ENCODE measurements around the gene FAM47E.

Gene FAM47E

DNA sequence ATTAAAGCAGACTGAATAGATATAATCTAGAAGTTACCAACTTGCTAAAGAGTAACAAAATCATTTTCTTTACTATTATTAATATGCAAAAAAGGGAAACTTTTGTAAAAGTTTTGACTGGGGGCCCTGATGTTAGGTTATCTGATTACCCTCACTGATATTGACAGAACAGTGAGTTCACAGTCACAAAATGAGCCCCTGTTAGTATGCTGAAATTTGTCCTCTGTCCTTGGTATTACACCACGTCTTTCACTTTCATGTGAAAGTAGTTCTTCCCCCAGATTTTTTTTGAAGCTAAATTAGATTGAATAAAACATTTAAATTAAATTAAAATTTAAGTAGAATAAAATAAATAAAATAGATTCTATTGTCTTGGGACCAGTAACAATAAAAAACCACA is 60.9 kb downstream of the FAM47E start:
- DNase-seq (ENCODE audit: low read depth in 1 of 2, low spot score in 1 of 2): no peak
- no peak for TF ChIP-seq JUND (IDR thresholded peaks at IDR 0.05; ENCODE audit: low read depth)
- in situ Hi-C loops (cut with HindIII; ENCODE audit: low pct_unique_long_range_greater_than_20kb, low sequenced_read_pairs): no loop called here

DNA sequence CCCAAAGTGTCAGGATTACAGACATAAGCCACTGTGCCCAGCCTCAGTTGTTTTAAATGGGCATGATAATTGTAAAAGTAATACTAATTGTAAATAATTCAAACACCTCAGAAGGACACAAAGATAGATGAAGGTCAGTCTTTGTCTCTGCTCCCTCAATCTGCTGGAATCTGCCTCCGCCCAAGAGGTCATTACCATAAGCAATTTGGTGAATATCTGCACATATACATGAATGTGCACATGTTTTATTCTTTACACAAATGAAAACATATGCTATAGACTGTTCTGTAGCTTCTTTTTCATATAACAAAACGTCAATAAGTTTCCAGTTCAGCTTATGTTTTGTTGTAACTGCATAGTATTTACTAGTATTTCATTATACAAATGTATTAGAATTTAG is 62.0 kb downstream of the FAM47E start:
- in situ Hi-C loops (cut with HindIII; ENCODE audit: low pct_unique_long_range_greater_than_20kb, low sequenced_read_pairs): no loop called here
- TF ChIP-seq JUND (IDR thresholded peaks at IDR 0.05; ENCODE audit: low read depth): no peak
- no peak for DNase-seq (ENCODE audit: low read depth in 1 of 2, low spot score in 1 of 2)

DNA sequence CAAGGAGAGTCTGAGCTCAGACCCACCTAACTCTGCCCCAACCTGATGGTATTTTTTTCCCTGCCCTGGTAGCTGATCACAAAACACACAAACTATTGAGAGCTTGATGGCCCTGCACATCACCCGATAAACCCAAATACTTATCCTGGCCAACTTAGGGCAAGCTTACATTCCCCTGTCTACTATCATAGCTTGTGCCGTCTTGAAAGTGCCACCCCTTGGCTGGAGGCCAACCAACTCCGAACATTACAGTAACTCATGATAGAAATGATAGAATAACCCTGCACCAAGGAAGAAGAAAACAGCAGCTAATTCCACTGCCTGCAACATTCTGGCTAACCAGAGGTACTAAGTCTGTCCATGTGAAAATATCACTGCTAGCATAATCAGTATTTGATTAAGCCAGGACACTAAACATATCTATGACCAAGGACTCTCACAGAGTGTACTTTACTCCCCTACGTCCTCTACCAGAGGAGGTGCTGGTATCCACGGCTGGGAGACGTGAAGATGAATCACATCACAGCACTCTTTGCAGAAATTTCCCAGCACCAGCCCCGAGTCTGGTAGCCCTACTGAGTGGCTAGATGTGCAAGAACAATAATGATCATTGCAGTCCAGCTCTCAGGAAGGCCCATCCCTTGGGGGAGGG is 63.9 kb downstream of the FAM47E start:
- in situ Hi-C loops (cut with HindIII; ENCODE audit: low pct_unique_long_range_greater_than_20kb, low sequenced_read_pairs): no loop called here
- TF ChIP-seq JUND (IDR thresholded peaks at IDR 0.05; ENCODE audit: low read depth): no peak
- DNase-seq (ENCODE audit: low read depth in 1 of 2, low spot score in 1 of 2): no peak

DNA sequence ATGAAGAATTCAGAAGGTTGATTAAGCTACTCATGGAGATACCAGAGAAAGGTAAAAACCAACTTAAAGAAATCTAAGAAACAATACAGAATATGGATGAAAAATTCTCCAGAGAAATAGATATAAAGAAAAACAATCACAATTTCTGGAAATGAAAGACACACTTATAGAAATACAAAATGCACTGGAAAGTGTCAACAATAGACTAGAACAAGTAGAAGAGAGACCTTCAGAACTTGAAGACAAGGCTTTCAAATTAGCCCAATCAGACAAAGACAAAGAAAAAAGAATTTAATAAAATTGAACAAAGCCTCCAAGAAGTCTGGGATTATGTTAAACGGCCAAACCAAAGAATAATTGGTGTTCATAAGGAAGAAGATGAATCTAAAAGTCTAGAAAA is 64.6 kb downstream of the FAM47E start:
- TF ChIP-seq JUND (IDR thresholded peaks at IDR 0.05; ENCODE audit: low read depth): no peak
- in situ Hi-C loops (cut with HindIII; ENCODE audit: low pct_unique_long_range_greater_than_20kb, low sequenced_read_pairs): no loop called here
- DNase-seq (ENCODE audit: low read depth in 1 of 2, low spot score in 1 of 2): no peak

DNA sequence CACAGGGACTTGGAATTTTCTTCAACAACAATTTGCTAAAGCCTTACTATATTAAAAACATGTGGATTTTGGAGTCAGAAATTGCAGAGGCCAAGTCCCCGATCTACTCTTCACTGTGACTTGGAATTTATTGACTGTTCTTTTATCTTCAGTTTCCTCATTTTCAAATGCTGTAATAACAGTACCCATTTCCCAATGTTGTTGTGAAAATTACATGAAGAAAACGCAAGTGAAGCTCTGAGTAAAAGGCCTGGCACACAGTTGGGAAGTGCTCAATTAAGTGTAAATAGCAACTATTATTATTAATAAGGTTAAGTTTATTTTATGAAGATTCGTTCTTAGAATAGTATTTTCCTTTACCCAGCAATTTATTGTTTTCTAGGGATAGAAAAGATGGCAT is 70.7 kb downstream of the FAM47E start:
- in situ Hi-C loops (cut with HindIII; ENCODE audit: low pct_unique_long_range_greater_than_20kb, low sequenced_read_pairs): no loop called here
- DNase-seq (ENCODE audit: low read depth in 1 of 2, low spot score in 1 of 2): no peak
- no peak for TF ChIP-seq JUND (IDR thresholded peaks at IDR 0.05; ENCODE audit: low read depth)

DNA sequence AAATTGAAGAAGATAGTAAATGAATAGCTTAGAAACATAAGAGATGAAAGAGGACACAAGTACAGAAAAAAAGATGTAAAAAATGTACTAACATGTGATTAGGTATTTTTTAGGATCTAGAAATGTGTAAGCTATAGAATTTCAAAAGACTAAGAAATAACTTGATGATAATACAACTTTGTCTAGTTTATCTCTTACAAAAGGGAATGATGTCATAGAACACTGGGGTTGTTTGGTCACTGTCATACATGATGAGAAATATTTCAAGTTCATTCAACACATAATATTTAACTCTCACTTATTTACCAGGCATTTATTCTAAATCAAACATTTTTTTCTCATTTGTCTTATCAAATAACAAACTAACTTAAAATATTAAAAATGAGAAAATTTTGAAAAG is 73.6 kb downstream of the FAM47E start:
- DNase-seq (ENCODE audit: low read depth in 1 of 2, low spot score in 1 of 2): no peak
- TF ChIP-seq JUND (IDR thresholded peaks at IDR 0.05; ENCODE audit: low read depth): no peak

DNA sequence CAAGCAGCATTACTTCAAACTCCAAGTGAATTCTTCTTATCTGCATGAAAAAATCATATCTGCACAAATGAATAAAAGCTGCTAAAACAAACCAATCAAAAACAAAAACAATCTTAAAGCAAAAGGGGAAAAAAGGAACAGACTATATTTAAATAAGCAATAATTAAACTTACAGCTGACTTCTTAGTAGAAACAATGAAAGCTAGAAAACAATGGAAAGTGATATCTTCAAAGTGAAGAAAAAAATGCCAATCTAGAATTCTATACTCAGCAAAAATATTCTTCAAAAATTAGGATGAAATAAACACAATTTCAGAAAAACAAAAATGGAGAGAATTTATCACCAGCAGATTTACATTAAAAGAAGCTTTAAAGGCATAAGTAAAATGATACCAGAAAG is 75.0 kb downstream of the FAM47E start:
- DNase-seq (ENCODE audit: low read depth in 1 of 2, low spot score in 1 of 2): no peak
- in situ Hi-C loops (cut with HindIII; ENCODE audit: low pct_unique_long_range_greater_than_20kb, low sequenced_read_pairs): no loop called here
- TF ChIP-seq JUND (IDR thresholded peaks at IDR 0.05; ENCODE audit: low read depth): no peak

More for the DNA sequence above, 73.6 kb downstream of the FAM47E start:
- in situ Hi-C loops (cut with HindIII; ENCODE audit: low pct_unique_long_range_greater_than_20kb, low sequenced_read_pairs): no loop called here

Measured in T47D (cell line).